CD4-positive, alpha-beta T cell treated with Interleukin-17A for 1 hour (primary cell): ENCODE data around the gene EHMT1.

Experiments used
- DNase-seq: peaks from one replicate; pipeline ENCODE4 v3.0.0-alpha.2; 2020

EHMT1 gene

DNA sequence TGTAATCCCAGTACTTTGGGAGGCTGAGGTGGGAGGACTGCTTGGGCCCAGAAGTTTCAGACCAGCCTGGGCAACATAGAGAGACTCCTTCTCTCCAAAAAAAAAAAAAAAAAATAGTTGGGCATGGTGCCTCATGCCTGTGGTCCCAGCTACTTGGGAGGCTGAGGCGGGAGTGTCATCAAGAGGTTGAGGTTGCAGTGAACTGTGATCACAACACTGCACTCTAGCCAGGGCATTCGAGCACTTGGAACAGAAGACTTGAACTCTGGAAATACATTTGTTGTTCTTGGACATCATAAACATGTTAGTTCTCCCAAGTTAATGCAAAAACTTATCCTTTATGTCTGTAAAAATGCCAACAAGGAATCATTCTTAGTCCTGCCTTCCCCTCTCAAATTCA lies 29.6 kb downstream of the EHMT1 start:
- DNase-seq = no peak

GRCh38 chr9:137649553-137649952 lies 30.7 kb downstream of the EHMT1 start:
- no peak for DNase-seq

DNA sequence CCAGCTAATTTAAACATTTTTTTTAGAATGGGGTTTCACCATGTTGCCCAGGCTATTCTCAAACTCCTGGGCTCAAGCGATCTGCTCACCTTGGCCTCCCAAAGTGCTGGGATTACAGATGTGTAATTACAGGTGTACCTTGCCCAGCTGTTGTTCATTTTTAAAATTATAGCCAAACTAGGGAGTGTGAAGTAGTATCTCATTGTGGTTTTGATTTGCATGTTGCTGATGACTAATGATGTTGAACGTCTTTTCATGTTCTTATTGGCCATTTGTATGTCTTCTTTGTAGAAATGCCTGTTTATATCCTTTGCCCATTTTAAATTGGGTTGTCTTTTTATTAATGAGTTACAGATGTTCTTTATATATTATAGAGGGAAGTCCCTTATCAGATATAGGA lies 31.5 kb downstream of the EHMT1 start:
- no peak for DNase-seq

GRCh38 chr9:137650779-137651178 lies 32.0 kb downstream of the EHMT1 start:
- DNase-seq = no peak

DNA sequence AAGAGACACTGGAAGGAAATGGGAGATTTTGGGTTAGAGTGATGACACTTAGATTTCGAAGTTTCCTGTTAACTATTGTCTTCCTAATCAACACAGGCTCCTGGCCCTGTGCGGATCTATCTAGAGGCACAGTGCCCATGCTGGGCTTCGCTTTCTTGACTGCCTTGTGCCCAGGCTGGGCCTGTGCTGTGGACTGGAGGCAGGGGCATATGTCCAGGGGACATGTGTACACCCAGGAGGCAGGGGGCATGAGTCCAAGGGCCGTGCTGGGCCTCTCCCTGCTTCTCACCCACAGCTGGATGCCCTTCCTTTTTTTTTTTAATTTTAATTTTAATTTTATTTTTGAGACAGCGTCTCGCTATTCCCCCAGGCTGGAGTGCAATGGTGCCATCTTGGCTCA lies 37.6 kb downstream of the EHMT1 start:
- no peak for DNase-seq

DNA sequence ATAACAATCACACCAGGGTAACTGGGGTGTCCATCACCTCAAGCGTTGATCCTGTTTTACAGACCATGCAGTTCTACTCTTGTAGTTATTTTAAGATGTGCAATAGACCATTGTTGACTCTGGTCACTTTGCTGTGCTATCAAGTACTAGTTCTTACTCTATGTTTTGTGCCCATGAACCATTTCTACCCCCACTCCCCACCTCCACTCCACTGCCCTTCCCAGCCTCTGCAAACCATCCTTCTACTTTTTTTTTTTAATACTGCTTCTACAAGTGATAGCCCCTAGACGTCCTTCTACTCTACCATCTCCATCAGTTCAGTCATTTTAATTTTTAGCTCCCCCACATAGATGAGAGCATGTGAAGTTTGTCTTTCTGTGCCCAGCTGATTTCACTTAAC lies 38.8 kb downstream of the EHMT1 start:
- no peak for DNase-seq

DNA sequence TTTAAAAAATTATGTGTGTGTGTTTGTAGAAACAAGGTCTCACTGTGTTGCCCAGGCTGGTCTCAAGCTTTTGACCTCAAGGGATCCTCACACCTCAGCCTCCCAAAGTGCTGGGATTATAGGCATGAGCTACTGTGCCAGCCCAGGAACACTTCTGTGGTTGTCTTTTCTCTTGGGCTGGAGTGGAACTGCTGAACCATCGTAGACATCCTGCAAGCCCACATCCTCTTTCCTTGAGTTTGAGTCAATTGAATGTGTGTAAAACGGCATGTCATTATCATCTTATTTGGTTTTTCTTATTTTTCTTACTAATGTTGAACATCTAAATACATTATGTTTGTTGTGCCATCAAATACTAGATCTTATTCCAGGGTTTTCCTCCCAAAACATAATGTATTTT lies 40.0 kb downstream of the EHMT1 start:
- DNase-seq = no peak

- DNase-seq = no peak
Measured at GRCh38 chr9:137660144-137660543, 41.3 kb downstream of the EHMT1 start.

DNA sequence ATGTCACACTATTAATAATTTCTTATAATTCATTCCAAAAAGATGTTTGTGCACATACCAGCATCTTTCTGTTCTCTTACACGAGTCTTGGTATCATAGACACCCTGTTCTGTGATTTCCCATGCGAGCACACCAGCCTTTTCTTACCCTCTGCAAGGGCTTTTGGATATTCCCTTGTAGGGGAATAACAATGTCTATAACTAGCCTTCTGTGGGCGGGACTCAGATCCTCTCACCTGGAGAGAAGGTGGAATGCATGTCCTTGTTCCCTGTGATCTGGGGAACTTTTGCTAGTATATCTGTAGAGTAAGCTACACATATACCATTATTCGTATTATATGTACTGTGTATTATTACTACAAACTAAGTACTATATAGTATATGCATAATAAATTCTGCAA lies 44.8 kb downstream of the EHMT1 start:
- no peak for DNase-seq

GRCh38 chr9:137664676-137665075 lies 45.9 kb downstream of the EHMT1 start:
- DNase-seq = no peak

DNA sequence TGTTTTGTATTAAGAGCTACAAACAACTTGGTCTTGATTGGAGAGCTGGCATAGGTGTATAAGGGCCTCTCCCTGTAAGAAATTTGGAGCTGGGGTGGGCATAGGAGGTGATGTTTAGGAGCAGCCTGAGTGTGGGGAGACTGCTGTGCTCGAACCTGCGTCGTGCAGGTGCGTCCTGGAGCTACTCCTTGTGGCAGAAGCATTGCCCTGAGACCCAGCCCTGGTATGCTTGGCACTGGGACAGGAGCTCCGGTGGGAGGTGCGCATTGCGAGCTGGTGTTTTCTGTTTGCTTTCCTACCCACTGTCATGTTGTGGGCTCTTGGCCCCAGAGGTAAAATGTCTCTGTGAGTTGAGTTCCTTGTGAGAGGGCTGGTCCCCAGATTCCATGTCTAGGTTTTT lies 46.4 kb downstream of the EHMT1 start:
- DNase-seq = no peak

- DNase-seq = no peak
Measured at GRCh38 chr9:137665697-137666512, 47.1 kb downstream of the EHMT1 start.

DNA sequence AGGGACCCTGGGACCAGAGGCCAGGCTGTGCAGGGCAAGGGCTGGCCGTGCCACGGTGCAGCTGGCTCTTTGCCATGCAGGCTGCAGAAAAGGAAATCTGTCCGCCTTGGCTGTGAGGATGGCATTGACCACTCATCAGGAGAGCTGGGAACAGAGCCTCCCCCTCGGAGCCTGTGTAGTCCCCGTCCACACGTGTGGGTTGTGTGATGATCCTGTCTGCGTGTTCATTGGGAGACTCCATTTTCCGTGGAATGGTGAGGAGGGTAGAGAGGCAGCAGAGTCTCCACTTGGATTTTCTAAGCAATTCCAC lies 47.7 kb downstream of the EHMT1 start:
- DNase-seq = no peak

DNA sequence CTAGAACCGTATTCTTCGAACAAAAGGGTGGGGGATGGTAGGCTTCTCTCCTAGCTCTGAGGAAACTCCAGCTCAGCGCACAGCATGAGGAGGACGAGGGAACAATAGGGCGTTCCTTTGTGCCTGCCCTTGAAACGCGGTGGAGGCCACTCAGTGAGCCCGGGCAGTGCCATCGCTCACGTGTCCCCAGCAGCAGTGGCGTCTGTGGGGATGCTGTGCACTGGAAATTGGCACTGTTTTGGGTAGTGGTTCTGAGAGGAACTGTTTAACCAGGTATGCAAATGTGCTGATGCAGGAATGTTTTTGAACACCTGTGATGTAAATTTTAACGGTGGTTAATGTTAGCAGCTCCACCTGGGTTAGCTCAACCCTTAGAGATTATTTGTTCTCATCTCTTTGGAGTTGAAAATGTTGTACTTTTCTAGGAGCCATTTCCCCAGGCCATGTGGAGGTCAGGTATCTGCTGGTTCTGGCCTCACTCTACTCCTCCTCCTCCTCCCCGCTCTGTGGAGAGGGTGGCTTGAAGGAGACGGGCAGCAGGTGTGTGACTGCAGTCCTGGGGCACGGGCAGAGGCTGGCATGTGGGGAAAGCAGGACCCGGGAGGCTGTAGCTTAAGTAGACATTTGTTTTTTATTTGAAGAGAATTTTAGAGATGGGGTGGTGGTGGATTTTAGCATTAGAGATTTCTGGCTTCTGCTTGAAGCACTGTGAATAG lies 48.3 kb downstream of the EHMT1 start:
- no peak for DNase-seq

DNA sequence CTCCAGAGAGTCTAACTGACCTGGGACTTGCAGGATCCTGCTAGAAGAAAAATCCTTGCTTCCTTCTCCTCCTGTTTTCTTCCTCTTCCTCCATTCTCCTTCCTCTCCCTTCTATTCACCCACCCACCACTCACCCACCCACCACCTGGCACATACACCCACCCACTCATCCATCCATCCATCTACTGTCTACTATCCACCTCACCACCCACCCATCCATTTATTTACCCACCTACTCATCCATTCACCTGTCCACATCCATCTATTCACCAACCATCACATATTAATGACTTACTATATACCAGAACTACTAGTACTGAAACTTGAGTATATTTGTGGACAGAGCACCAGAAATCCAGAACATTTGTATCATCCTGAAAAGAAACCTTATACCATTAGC lies 49.4 kb downstream of the EHMT1 start:
- DNase-seq = no peak

DNA sequence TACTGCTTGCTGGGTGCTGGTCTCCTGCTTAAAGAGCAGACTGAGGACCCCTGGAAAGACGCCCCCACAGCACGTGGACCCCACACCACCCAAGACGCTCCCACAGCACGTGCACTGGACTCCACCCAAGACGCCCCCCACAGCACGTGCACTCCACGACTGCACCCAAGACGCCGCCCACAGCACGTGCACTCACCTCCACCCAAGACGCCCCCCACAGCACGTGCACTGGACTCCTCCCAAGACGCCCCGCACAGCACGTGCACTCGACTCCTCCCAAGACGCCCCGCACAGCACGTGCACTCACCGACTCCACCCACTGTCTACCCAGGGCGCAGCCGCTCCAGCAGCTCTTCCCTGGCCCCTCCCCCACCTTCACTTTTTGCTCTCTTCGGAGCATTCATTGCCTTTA lies 50.5 kb downstream of the EHMT1 start:
- no peak for DNase-seq

- DNase-seq = no peak
Measured at GRCh38 chr9:137670391-137671195, 51.8 kb downstream of the EHMT1 start.

DNA sequence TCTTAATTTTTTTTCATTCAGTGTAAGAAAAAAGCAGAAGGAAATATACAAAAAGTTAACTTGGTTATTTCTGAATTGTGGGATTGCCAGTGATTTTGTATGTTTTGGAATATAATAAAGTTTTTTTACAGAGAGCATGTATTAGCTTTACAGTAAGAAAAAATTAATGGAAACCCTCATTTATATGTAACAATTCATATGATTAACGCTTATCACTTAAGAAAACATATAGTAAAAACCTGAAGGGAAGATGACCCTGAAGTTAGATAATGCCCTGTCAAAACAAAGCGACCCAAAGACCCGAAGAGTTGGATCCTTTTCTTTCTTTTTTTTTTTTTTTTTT lies 52.4 kb downstream of the EHMT1 start:
- no peak for DNase-seq

DNA sequence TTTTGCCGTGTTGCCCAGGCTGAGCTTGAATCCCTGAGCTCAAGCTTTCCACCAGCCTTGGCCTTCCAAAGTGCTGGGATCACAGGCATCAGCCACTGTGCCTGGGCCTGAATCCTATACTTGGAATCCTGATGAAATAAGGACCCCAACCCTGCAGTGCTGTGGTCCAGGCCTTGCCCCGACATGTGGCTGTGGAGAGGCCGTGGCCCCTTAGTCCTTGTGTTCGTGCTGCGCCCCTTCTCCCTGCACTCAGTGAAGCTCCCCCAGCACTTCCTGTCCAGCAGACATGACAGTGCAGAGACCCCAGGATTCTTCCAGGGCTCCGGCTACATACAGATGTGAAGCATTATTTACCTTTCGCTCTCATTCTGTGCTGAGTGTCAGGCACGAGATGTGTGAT lies 52.9 kb downstream of the EHMT1 start:
- DNase-seq = no peak

GRCh38 chr9:137672907-137673791 lies 54.3 kb downstream of the EHMT1 start:
- DNase-seq = peak; percentile 73

GRCh38 chr9:137673886-137674285 lies 55.1 kb downstream of the EHMT1 start:
- DNase-seq = no peak

GRCh38 chr9:137674307-137674975 lies 55.6 kb downstream of the EHMT1 start:
- DNase-seq = no peak

- DNase-seq = no peak
Measured at GRCh38 chr9:137674976-137675320, 56.1 kb downstream of the EHMT1 start.
